ENCODE measurements around the gene RPS6KA2.
"Not testable (repeated sequence)": the region's sequence is repeated elsewhere in the genome, so short reads cannot be mapped to it uniquely, and the experiment has no call there.

The RPS6KA2 gene

DNA sequence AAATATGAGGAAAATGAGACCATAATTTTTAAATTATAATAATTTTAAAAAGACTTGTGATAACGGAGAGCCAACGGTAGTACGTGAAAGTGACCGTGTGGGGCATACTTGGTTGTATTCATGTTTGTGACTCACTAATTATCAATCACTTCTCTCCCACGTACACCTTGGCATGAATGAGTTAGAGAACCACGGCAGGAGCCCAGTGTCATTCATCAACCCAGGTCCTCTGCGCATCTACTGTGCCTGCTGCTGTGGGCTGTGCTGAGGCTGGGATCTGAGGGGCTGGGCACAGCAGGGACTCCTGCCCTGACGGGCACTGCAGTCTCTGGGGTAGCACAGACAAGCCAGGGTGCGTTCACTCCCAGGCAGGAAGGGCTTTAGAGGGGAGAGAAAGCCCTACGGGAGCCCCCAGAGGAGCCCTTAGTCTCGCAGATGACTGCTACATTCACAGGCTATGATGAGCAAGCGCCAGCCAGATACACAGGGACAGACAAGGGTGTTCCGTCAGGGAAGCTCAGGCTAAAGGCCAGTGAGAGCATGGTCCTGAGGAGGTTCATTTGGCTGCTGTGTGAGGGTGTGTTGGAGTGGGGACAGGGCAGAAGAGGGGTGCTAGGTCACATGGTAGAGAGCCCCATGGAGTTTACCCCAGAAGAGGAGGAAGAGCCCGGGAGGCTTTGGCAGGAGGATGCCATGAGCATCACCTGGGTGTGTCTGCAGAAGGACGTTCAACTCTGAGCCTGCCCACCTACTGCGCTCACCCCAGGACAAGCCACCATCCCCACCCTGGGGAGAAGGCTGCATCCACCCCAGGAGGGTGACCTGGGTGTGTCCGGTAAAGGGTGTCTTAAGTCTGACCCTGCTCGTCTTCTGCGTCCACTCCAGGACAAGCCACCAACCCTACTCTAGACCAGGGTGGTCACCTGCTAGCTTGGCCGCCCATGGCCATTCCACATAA lies 8.2 kb upstream of the RPS6KA2 start:
- no peak for DNase-seq (ENCODE audit: low spot score)

DNA sequence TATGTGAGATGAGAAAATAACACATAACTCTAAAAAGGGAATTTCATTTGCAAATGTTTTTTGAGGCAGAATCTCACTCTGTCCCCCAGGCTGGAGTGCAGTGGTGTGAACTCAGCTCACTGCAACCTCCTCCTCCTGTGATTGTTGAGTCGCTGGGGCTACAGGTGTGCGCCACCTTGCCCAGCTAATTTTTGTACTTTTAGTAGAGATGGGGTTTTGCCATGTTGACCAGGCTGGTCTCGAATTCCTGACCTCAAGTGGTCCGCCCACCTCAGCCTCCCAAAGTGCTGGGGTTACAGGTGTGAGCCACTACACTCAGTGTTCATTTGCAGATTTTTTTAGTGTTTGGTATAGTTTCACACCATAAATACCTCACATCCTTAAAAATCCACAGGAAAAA lies 7.5 kb upstream of the RPS6KA2 start:
- not testable (repeated sequence) for DNase-seq (ENCODE audit: low spot score)

DNA sequence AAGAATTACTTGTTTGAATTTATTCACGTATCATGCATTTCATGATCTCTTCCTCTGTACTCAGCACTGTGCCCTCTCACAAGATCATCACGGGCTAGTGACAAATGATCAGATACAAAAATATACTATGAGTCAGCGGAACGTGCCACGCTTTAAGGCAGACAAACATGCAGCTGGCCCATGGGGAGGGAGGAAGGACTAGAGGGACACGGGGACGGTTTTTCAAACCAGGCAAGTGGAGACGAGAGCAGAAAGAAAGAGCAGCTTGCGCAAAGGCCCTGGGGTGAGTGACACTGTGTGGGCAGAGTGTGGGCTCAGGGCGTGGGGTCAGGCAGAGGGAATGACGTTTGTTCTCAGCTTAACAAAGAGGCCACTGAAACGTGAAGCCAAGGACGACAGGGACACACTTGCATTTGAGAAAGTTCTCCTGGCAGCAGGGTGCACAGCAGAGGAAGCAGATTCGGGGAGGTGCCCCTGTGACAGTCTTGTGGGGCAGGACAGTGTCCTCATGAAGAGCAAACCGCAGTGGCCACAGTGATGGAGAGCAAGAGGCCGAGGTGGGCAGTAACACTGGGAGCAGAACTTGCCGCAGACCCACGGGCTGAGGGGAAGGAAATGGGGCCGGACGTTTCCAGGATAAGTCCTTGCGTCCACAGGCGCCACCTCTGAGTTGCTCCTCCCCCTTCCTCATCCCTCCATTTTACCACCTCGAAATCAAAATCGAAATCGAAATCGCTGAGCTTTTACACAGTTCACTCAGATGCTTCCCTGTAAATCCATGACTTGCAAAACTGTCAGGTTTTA lies 6.9 kb upstream of the RPS6KA2 start:
- no peak for DNase-seq (ENCODE audit: low spot score)

DNA sequence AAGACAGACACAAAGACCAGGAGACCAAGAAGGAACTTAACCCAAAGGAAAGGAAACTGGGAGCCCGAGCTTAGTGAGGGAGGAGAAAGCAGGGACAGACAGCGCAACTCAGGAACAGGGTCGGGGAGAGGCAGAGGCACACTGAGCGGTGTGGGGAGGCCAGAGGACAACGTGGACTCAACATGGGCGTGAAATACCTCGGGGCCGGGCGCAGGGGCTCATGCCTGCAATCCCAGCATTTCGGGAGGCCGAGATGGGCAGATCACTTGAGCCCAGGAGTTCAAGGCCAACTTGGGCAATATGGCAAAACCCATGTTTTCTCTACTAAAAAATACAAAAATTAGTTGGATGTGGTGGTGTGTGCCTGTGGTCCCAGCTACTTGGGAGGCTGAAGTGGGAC lies 5.7 kb upstream of the RPS6KA2 start:
- DNase-seq (ENCODE audit: low spot score): no peak

DNA sequence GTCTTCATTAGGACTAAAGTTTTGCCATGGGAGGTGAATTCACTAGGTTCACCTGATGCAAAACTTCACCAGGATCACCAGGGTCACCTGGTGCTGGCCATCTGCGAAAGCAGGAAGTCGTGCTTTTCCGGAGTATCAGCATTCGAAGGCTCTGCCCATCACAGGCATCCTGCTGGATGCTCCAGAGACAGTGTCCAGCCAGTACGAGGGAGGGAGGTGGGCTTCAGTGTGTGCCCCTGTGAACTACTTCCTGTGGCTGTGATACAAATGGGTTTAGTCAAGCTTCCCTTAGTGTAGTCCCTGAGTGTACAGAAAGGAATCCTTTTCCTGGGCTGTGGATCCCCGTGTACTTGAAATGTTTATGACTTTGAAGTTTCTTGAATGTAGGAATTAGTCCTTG lies 3.4 kb upstream of the RPS6KA2 start:
- DNase-seq (ENCODE audit: low spot score): no peak

DNA sequence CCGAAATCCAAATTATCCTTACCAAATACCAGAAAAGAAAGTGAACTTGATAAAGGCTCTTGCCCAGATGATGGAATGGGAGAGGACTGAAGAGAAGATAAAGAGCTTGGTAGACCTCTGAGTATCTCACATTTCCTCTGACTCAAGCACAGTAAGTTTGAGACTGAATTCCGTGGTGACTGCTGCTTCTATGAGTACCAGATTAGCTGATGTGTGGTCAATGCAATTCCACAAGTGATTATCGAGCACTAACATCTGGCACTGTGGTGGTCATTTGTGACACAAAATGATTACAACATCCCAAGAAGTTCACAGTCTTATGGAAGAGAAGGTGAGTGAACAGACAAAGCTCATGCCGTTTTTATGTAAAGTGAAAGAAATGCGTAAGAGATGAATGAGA lies 2.6 kb upstream of the RPS6KA2 start:
- DNase-seq (ENCODE audit: low spot score): no peak

DNA sequence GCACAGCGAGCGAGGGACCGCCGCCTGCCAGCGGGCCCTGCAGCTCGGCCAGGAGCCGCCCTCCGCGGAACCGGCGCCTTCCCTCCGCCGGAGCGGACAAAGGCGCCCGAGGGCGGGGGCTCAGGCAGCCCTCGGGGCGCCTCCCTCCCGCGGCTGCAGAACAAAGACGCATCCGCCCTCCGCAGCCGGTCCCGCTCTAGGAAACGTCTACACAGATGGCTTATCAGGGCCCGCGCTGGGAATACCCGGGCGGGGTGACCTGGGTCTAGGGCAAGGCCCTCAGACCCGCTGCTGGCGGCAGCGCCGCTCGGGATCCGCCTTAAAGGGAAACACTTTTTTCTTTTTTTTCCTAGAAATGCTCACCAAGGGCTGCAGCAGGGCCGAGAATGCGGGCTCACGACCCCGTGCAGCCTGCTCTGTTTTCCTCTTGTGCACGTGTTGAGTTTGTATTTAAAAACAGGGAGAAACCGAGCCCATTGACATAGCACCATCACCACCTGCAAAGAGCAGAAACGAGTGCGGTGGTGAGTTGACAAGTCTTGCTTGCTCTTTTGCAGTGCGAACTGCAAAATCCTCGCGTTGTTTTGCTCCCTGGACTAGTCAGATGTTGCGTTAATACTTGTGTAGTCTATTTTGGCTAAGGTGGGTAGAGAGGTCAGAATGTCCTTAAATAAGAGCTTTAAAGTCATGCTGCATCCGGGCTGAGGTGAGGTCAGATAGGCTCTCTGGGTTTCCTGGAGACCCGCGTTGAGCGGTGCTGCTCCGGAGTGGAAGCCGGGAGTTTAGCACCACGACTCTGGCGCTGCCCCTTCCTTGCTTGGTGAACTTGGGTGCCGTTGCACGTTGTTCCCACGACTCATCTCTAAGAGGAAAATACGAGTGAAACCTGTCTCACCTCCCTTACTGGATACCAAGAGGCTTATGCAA lies 1.1 kb upstream of the RPS6KA2 start:
- DNase-seq (ENCODE audit: low spot score): peak; percentile 73

DNA sequence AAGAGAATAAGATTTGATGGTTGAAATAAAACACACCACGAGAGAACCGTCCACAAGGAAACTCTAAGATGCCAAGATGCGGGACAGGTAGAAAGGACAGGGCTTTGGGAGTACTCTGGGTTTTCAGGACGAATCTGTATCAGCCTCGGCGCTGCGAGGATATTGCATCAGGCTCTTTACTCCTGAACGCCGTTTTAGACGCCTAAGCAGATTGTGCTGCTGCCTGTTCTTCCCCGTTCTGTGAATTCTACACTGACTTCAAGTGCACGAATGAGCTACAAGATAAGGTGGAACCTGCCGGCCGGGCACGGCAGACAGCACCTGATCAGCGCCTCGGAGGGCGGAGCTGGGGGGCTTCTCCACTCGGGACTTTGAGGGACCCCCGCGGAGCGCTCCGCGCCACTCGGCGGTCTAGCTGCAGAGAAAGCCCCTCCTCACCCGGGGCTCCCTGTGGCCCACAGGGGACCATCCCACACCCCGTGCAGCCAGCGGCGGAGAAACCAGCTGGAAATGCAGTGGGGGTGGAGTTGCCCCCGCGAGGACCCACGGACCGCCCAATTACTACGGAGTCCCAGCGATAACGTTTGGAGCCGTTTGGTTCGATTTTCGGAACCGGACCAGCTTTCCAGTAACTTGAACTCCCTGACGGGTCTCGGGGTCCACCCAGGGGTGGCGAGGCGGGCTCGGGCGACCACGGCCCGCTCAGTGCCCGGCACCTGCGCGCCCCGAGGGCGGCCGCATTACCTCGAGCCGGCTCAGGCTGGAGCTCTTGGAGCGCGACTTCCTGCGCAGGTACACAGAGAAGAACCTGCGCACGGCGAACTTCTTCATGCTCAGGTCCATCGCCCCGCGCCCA lies 646 bp downstream of the RPS6KA2 start:
- no peak for DNase-seq (ENCODE audit: low spot score)

DNA sequence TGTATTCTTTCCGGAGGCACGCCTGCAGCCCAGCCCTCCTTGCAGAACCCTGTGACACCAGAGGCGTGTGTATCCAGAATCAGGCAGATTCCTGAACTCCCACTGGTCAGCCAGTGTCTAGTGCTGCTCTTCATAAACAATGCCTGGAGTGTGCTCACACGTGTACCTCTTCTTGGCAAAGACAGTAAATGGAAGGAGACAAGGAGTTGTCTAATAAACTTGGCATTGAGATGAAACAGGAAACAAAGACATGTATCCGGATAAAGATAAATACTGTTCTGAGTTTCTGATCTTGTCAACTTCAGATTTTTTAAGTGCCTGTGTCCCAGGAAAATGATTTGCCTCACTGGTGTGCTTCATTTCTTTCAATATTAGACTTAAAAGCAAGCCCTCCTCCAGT lies 1.7 kb downstream of the RPS6KA2 start:
- no peak for DNase-seq (ENCODE audit: low spot score)

DNA sequence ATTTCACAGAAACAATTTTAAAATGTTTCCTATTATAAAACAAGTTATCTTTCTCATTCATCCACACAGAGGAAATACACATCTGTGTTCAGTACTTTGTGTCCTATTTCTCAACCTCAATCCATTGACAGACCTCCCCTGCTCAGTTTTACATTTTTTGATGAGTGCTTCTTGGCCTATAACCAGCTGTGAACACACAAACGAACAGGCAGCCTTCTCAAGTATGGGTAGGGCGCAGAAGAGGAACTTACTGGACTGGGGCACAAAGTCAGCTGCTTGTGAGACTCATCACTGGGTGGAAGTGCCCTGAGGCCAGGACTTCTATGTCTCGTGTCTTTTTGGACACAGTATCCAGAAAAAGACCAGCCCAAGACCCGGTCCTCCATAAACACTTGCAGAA lies 2.8 kb downstream of the RPS6KA2 start:
- no peak for DNase-seq (ENCODE audit: low spot score)

DNA sequence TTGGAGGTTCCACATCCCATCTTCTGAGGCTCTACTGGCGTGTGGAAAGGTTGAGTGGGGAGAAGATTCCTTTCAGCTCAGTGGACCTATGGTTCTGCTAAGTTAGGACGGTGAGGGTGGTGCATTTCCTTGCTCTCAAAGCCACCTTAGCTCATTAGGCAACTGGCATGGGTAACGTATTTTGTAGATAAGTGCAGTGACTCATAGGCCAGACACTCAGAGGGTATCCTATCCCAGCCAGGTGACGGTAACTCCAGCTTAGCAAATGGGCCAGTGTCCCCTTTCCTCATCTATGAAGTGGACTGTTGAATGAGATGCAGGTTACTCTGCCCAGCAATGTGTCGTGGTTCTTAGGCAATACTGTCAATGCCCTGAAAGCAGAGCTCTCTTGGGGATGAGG lies 3.7 kb downstream of the RPS6KA2 start:
- DNase-seq (ENCODE audit: low spot score): no peak

DNA sequence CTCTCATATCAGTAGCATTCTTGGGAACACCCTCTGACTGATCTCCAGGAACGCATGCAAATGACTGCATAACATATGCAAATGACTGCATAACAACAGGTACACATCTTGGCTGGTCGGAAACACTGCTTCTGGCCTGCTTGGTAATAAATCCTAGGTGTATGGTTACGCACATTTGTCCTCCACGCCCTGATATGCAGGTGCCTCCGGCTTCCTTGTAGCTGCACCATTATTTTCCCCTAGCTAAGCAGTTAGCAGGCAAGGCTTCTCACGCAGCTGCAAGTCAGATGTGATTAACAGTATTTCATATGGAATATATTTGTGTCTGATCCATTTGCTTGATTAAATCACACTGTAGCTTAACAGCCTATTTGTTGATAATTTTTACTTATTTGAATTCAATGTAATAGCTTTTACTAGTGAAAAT lies 5.9 kb downstream of the RPS6KA2 start:
- no peak for DNase-seq (ENCODE audit: low spot score)

DNA sequence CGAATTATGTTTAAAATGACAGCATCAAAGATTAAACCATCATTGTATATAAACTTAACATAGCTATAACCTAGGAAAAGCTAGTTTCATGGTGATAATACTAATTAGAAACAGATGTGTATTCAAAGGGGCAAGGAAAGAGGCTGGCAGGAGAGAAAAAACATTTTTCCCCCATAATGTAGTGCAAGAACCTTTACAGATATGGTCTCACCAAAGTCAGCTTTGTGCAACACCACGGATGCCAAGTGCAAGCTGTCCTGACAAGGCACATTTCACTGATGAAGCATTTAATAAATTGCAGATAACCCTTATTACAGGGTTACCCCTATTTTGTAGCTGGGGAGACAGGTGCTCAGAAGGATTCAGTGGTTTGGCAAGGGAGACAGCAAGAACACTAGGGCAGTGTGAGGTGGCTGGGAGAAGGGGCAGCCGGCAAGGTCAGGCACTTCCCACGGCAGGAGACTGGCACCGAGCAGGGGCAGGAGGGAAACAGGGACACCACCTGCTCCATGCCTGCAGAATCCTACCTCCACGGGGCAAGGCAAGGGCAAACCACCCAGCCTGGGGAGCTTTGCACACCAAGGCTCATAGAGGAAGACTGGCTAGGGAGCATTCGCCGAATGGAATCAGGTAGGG lies 6.5 kb downstream of the RPS6KA2 start:
- DNase-seq (ENCODE audit: low spot score): no peak

DNA sequence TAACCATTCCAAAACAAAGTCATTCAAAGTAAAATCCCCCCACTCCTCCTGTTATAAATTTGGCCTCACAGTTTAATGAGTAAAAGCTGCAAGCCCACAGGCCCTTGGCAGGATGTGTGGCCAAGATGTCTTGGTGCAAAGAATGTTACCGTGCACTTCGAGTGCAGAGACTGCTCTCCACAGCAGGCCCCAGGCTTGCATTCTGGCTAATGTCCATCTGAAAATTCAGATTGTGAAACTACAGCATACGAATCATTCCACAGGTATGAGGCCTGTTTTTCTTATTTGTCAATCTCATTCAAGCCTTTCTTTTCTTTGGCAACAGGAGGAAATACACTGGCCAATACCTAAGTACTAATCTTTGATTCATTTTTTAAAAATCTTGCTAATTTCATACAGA lies 7.1 kb downstream of the RPS6KA2 start:
- DNase-seq (ENCODE audit: low spot score): no peak

DNA sequence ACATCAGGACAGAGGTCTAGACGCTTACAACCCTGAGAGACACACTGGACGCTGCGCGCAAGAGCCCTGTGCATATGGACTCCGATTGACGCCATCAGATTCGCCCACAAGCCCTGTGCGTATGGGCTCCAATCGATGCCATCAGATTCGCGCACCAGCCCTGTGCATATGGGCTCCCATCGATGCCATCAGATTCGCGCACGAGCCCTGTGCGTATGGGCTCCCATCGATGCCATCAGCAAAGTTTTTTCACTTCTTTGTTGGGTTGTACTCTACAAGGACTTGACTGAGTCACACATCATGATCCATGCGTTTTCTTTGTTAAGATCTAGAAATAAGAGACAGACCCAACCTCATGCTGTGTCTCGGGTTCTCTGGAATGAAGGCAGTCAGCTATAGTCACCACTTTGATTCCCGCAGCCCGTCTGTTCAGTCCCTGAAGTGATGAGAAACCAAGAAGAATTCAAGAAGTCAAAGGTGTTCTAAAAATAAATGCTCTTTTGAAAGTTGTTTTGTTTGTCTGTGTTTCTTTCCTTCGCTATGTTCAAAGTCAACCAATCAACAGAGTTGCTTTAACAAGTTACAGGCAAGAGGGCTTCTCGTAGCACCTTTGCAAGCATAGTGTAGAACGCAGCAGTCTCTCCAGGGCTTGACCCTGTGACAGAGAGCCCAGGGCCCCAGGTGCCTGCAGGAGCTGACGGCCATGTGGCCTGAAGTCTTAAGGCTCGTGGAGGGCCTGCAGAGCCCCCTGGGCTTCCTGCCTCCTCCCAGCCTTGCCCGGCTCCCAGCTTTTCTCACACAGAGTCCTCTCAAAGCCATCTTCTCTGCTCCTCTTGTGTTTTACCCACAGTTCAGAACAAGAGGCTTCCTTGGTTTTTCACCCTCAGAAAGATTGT lies 7.9 kb downstream of the RPS6KA2 start:
- DNase-seq (ENCODE audit: low spot score): no peak

DNA sequence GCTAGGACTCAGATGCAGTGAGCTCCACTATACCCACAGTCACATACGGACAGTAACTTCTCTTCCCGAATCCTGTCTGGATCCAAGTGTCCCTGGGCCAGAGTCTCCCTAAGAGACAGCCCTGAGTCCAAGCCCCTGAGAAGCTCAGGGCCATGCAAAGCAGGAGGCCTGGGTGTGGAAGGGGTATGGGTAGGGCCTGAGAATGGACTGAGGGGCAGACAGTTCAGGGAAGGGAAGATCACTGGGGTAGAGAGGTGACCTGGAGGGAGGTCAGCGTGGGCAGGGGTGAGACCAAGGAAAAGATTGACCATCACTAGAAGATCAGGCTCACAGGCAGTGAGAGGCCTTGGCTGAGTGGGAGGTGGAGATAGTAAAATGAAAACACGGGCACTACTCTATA lies 8.8 kb downstream of the RPS6KA2 start:
- DNase-seq (ENCODE audit: low spot score): no peak

DNA sequence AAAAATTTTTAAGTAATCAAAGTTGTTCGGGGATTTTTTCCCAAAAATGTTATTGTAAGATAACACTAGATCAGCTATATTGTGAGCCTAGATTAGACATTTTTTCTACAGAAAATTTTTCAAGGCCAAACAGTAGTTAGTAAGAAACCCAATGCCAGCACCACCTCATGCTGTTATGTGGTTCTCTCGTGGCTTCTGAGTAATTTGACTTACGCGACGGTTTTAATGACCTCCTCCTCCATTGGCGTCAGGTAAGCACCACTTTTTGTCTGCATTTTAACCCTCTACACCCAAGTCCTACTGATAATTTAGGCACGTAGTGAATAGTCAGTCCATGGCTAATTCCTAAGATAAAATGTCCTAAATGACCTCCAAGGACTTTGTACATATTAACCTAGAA lies 9.7 kb downstream of the RPS6KA2 start:
- DNase-seq (ENCODE audit: low spot score): no peak

DNA sequence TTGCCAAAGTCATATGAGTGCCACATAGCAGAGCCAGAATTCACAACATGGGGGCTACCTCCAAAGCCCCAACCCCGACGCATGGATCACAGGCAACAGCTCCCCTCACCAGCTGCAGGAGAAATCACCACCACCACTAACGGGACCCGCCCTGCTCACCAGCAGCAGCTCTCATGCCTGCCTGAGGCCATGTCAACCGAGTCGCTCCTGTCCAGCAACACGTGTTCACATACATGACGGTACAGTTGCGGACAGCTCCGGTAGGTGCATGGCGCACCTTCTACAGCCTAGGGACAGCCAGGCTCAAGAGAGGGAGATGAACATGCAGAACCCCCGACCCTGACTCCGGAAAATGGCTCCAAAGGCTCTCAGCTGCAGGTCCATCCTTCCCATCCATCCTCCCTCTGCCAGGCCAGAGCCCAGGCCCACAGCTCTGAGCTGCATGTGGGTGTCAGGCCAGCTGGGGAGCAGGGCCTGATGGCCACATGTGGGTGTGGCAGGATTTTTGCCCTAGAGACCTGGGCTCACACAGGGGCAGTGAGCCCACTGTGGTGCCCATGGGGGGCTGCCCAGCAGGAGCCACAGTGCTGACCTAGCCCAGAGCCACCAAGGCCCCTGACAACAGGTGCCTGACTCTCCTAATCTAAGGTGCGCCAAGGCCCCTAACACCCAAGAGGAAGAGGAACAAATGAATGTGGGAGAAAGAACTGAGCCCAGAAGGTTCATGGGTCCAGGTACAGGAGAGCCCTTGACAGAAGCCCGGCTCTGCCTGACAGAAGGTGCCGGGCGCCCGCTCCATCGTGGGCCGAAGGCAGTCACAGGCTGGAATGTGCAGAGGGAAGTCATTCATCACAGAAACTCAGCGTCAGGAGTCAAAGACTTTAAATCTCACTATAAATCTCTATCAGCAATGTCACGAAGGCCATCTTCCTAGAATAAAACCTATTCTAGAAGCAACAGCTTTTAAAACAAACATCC lies 10.5 kb downstream of the RPS6KA2 start:
- no peak for DNase-seq (ENCODE audit: low spot score)

All from D341Med (cell line).